Stimulated activated CD4-positive, alpha-beta T cell treated with anti-CD3 and anti-CD28 coated beads, Interleukin-1b, Interleukin-23, amount 100 ng/mL, for 24 hours (primary cell): Measurements from ENCODE around the gene EPHA6.
"Not testable (repeated sequence)": the region's sequence is repeated elsewhere in the genome, so short reads cannot be mapped to it uniquely, and the experiment has no call there.

Experiments used
- DNase-seq, 4 experiments: peaks; one replicate each; pipeline ENCODE4 v3.0.0-alpha.2; 2020; ENCODE audit warnings: low read depth in 4 of 4, low spot score in 1 of 4

The EPHA6 gene

DNA sequence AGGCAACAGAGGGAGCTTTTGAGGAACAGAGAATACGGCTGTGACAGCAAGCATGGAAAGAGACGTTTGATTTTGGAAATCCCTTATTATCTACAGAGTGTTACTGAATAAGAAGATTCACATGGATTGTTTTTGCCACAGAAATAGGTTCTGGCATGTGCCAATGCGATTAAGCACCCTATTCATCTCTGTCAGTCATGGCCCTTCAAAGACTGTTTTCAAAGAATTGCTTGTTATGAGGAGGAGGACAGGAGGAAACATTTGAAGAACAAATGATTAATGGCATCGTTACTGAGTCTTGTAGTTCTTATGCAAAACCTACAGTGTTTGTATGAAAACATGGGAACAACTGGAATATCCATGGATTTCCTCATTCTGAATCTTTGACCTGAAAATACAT is 86.2 kb downstream of the EPHA6 start:
- no peak for DNase-seq

DNA sequence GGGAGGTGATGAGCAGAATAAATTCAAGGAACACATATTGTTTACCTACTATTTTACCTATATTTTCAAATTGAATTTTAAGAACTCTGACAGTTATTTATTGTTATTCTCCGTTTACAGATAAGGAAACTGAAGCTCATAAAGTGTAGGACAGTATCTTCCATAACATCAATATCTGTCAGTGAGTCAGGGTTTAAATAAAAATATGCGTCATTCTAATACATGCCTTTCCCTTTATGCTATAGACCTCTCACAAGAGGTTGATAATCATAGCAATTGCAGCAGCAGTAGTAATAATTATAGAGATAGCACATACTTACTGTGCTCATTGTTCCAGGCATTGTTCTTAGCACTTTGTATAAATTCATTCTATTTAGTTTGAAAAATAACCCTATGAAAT is 101.1 kb downstream of the EPHA6 start:
- no peak for DNase-seq

DNA sequence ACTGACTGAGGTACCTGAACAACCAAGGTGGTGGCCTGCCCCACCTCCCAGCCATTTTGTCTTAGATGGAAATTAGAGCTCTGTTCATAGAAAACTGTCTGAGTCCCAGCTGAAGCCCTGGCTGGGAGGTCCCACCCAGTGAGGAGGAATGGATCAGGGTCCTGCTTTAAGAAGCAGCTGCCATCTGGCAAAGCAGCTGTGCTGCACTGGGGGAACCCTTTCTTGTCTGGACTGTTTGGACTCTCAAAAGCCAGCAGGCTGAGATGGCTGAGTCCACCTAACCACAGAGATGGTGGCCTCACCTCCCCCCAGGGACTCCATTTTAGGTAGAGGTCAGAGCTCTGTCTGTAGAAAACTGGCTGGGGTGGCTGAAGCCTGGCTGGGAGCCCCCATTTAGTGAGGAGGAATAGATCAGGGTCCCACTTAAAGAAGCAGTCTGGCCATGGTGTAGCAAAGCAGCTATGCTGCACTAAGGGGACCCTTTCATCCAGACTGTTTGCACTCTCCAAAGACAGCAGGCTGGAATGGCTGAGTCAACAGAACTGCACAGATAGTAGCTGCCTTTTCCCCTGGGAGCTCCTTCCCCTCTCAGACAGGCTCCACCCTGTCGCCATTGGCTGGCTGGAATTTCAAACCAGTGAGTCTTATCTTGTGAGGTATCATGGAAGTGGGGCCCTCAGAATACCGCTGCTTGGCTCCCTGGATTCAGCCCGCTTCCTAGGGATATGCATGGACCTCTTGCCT is 116.9 kb downstream of the EPHA6 start:
- DNase-seq, result no peak

DNA sequence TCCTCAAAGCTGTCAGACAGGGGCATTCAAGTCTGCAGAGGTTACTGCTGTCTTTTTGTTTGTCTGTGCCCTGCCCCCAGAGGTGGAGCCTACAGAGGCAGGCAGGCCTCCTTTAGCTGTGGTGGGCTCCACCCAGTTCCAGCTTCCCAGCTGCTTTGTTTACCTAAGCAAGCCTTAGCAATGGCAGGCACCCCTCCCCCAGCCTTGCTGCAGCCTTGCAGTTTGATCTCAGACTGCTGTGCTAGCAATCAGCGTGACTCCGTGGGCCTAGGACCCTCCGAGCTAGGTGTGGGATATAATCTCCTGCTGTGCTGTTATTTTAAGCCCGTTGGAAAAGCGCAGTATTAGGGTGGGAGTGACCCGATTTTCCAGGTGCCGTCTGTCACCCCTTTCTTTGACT is 127.7 kb downstream of the EPHA6 start:
- not testable (repeated sequence) for DNase-seq

DNA sequence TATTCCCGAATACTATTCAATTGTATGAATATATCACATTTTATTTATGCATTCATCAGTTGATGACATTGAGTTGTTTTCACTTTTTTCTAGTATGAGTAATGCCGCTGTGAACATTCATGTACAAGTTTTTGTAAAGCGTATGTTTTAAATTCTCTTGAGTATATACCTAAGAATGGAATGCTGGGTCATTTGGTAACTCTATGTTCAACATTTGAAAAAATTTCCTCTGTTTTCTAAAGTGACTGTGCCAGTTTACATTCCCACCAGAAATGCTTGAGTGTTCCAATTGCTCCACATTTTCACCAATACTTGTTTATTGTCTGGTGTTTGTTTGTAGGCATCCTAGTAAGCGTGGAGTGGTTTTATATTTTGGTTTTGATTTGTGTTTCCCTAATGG is 144.5 kb downstream of the EPHA6 start:
- no peak for DNase-seq

DNA sequence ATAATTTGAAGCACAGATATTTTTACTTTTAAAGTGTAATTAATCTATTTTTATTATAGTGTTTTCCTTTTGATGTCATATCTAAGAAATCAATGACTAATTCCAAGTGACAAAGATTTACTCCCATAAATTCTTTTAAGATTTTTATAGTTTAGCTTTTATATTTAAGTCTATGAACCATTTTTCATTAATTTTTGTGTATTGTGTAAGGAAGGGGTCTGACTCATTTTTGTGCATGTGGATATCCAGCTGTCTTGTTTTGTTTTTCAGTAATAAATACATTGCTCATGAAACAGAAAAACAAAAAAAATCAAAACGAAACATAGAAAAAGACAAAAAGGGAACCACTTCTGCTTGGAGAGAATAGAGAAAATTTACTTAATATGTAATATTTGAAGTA is 145.1 kb downstream of the EPHA6 start:
- DNase-seq, result no peak

DNA sequence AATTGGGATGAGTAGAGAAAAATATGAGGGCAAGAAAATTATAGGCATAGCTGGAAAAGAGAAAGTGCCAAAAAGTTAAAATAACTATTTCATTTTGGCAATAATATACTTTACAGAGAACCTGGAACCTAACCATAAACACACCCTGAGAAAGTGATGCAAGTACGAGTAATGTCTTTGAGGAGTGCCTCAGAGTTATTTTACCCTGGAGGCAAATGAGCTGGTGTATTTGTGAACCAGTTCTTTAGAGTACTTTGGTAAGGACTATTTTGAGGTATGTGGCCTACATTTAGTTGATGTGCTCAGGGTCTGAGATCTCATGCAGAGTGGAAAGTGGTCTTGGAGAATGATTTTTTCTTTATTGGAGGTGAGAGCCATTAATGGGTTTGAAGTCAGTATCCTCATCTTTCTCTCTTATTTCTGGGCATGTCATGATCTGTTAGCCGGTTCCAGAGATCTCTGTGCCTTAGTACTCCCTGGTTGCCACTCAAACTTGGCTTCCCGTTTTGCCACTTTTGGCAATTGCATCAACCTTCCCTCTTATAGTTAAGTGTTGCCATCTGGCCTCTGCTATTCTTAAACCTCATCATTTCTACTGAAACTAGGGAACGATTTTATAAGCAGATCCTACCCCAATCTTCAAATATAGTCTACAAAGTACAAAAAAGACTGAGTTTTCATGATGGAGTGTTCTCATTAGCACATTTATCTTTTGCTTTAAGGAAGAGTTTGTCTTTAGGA is 145.7 kb downstream of the EPHA6 start:
- no peak for DNase-seq

DNA sequence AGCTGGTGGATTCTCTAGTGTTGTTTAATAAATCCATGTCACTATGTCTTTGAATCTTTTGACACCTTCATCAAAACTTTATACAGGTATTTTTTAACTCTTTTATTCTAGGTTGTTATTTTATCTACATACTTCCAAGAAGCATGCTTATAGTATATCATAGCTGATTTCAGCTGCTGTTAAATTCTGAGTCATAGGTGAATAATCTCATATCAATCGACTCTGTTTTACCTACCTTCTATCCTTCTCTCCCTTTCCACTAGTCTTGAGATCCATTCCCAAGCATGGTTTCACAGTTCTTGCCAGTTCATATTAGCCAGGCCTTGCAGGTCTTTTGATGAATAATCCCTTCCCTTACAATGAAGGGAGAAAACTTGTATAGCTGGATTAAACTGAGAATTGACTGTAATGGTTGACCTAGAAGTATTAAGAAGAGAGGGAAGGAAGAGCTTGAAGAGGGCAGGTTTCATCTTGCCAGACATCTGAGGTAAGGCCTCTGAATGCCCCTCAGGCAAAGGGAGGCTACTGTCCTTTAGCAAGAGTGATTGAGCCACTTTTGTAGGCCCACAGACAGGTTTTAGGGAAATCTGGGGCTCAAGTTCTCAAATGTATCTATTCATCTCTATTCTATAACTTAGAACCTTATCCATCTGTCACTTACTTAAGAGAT is 146.4 kb downstream of the EPHA6 start:
- no peak for DNase-seq

DNA sequence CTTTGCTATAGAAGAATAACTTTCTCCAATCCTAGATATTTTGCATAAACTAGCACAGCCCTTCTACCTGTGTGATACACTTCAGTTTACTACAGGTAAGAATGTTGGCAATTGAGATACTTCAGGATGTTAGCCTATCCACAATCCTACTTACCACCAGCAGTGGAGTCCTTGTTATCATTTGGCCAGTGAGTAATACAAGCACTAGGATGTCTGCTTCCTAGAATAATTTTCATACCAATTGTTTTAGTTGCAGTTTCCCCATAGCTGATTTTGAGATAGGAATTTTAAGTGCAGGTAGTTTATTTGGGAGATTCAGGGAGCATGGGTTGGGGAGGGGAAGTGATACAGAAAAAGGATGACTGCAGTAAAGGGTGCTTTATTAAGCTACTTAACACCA is 147.2 kb downstream of the EPHA6 start:
- DNase-seq, result no peak

DNA sequence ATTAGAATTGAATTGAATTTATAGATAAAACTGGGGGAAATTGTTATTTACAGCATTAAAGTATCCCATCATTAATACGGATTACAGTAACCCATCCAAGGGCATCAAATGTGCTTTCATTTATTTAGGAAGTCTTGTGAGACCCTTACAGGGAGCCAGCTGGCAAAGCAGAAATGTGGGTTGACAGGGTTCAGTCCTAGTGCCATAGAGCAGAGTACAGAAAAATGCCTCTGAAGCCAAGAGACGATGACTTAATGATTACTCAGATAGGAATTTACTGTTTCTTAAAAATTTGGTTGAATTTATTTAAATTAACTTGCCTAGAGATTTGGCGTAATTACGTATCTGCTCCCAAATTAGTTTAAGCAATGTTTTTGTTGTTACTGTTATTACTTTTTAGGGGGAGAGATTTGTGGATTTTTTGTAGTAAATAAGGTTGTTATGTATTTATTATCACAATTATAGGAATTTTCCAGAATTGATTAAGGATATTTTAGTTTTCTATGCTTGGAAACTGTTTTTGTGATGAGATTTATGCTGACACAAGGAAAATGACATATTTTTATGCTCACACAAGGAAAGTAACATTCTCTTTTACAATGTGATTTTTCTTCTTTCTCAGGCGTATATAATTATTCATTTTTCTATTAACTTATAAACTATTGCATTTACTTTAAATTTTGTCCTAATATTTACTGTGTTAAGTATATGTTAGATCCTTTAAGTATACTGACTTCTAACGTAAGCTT is 152.0 kb downstream of the EPHA6 start:
- no peak for DNase-seq

DNA sequence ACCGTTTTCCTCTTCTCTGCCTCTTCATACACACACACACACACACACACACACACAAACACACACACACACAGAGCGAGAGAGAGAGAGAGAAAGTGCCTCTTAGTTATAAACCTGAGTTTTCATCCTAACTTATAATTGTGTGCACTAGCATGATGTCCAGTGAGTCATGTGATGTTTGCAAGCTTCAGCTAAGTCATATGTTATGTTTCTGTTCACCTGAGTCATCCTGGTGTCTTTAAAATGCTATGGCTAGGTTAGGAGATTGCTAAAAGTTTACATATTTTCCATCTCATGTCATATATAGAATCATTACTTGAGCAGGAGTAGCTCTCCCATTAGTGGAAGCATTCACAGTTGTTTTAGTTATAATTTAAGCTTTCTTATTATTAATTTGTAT is 155.8 kb downstream of the EPHA6 start:
- no peak for DNase-seq

DNA sequence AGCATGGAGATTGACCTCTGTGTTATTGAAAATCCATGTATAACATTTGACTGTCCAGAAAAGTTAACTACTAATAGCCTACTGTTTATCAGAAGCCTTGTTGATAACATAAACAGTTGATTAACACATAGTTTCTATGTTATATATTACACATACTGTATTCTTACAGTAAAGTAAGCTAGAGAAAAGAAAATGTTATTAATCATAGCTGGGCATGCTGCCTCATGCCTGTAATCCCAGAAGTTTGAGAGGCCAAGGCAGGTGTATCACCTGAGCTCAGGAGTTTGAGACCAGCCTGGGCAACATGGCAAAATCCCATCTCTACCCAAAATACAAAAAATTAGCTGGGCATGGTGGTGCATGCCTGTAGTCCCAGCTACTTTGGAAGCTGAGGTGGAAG is 163.3 kb downstream of the EPHA6 start:
- DNase-seq, result no peak

DNA sequence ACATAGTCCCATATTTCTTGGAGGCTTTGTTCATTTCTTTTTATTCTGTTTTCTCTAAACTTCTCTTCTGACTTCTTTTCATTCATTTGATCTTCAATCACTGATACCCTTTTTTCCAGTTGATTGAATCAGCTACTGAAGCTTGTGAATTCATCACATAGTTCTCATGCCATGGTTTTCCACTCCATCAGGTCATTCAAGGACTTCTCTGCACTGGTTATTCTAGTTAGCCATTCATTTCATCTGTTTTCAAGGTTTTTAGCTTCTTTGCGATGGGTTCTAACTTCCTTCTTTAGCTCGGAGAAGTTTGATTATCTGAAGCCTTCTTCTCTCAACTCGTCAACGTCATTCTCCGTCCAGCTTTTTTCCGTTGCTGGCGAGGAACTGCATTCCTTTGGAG is 169.3 kb downstream of the EPHA6 start:
- not testable (repeated sequence) for DNase-seq

DNA sequence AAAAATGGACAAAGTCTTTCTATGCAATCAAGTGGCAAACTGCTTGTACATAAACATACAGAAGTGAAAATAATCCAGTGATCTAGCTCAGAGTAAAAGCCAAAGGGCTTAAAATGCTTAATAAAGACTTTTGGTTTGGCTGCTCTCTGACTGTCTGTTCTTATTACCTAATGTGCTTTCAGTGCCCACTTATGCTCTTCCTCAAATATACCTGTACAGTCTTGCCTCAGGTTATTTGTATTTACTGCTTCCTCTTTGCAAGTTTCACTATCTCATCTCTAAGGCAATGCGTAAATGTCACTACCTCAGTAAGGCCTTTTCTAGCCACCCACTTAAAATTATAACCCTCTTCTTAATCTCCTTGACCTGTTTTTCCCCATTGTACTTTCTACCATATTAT is 171.8 kb downstream of the EPHA6 start:
- DNase-seq, result no peak

DNA sequence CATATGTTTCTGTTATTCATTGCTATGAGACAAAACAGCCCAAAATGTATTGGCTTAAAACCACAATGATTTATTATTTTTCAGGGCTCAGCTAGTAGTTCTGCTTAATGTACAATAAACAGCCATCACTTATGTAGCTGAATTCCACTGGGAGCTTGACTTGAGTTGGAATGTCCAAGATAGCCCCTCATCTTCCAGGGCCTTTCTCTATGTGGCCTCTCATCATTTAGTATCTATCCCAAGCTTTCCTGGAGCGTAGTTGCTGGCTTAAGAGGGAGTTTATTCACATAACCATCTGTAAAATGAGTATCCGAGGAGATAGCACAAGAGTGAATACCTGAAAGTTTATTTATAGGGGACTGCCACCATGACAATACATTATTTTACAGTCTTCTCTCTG is 176.8 kb downstream of the EPHA6 start:
- no peak for DNase-seq

DNA sequence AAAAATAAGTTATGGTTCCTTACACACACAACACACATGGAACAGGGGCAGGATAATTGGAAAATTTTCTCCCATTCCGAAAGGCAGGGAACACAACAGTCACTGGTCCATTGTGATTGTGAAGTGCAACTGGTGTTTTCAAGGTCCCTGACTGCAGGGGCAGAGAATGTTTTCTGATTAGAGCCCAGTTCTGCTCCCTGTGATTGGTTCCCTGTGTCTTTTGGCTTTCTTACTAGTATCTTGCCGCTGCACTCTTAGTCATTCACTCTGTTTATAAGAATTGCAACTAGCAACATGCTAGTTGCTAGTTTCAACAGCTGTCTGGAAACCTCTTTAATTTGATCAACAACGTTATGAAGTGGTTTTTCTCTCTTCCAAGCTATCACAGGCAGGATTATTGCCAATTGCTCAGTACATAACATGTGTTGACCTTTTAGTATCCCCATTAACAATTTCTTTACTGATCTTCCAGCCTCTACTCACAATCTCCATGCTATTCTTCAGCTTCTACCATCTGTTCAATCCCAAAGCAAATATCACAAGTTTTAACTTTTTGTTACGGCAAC is 177.5 kb downstream of the EPHA6 start:
- no peak for DNase-seq

DNA sequence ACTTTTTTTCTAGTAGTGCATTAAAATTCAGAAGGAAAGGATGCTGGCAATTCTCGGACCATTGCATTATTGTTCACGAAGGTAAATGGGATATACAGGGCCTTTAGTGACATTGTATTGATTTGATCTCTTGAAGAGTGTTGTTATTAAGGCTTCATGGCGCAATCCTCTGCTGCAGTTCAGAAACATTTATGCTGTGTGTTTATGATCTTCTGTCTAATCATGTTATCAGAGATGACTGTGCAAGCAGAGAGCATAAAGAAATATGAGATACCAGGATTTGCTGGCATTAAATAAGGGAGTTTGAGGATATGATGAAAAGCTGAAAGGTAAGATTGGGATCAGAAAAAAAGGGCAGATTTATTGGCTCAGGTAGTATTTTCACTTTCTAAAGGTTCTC is 180.6 kb downstream of the EPHA6 start:
- DNase-seq, result no peak

DNA sequence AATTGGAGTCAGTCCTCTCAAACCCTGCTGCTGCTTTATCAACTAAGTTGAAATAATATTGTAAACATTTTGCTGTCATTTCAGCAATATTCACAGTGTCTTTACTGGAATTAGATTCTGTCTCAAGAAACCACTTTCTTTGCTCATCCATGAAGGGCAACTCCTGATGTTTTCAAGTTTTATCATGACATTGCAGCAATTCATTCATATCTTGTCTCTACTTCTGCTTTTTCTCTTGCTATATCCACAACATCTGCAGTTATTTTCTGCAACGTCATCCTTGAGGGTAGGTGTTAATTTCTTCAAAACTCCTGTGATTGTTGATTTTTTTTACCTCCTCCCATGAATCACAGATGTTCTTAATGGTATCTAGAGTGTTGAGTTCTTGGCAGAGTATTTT is 181.6 kb downstream of the EPHA6 start:
- no peak for DNase-seq

DNA sequence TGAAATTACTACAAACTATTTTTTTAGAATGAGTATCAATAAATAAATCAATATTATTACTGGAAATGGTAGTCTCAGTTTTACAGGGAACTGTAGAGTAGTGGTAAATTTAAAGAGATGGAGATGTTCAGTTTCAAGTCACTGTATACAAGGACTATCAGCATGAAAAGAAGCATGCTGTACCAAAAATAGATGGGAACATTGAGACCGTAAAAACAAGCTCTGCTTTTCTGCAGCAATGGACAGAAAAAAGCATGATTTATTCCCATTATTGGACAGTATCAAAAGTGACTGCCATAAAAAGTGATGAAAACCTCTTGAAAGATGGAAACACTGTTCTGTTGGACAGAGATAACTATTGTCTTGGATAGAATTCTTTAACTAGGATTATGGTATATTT is 187.2 kb downstream of the EPHA6 start:
- no peak for DNase-seq

DNA sequence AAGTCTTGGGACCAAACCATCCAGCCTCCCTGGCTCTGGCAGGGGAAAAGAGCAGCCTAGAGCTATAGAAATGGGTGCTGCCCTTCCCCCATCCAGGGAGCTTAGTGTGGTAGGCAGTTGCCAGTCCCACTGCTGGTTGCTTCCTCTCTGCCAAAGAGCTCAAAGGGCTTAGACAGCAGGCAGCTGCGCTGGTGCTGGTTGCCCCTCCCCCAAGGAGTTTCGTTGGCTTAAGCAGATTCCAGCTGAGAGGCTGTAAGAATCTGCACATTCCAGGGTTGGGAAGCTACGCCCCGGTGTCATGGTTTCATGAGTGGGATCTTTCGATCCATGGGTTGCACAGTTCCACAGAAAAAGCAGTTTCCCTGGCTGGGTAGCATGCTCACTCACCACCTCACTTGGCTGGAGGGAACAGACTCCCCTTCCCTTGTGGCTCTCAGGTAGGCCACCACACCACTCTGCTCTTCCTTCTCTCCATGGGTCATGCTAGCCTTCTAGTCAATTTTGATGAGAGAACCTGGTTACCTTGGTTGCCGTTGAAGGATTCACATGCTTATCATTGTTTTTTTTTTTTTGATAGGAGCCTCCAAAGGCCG is 195.1 kb downstream of the EPHA6 start:
- no peak for DNase-seq
